Left lung (tissue), 10 donors: ENCODE data around the gene RAPGEF5. TPM values are rescaled to one million over a fixed set of nuclear protein-coding genes. Genes with fewer than 3 reads are reported as not detected.

Experiments
- ATAC-seq: fragments of 200-7000 bp; cut with Tn5 transposase; one replicate; pipeline ENCODE4 v1.9.1; 2020; ENCODE audit warnings: moderate library complexity
- DNase-seq, 4 donors: peaks; one replicate each; pipeline ENCODE4 v3.0.0-alpha.2; 2013 to 2020
- H3K27ac ChIP-seq, 2 donors: fragments of 200-600 bp; sonication (generic) in 1 of 2; one replicate each; pipeline versions ENCODE4 v1.5.0 to v1.8.0; 2020 to 2021
- H3K27me3 ChIP-seq, 2 donors: fragments of 200-600 bp; sonication (generic) in 1 of 2; one replicate each; pipeline versions ENCODE4 v1.5.0 to v1.8.0; 2020 to 2021
- H3K36me3 ChIP-seq, 2 donors: fragments of 200-600 bp; sonication (generic) in 1 of 2; one replicate each; pipeline versions ENCODE4 v1.5.0 to v1.8.0; 2020 to 2021
- H3K4me1 ChIP-seq, 2 donors: fragments of 200-600 bp; one replicate each; pipeline ENCODE4 v1.8.0; 2021
- H3K4me3 ChIP-seq, 2 donors: fragments of 200-600 bp; sonication (generic) in 1 of 2; one replicate each; pipeline versions ENCODE4 v1.5.0 to v1.8.0; 2020 to 2021; ENCODE audit warnings: mild to moderate bottlenecking in 1 of 2
- H3K9me3 ChIP-seq, 2 donors: fragments of 200-600 bp; sonication (generic) in 1 of 2; one replicate each; pipeline versions ENCODE4 v1.5.0 to v1.8.0; 2020 to 2021
- CTCF ChIP-seq, 2 donors: fragments of 200-600 bp; sonication (generic) in 1 of 2; IDR thresholded peaks; one replicate each; pipeline versions ENCODE4 v1.5.0 to v1.8.0; 2021; ENCODE audit warnings: antibody characterized with exemption in 2 of 2
- intact Hi-C, 2 donors: fragments of 100-400 bp; cut with DNase I; formaldehyde crosslinking; loops; one replicate each; pipeline versions ENCODE4 v1.11.2 to v1.14.2; 2022
- polyA plus RNA-seq, 6 donors: library from polyadenylated mRNA; unstranded; fragments of 120-200 nt; gene quantifications; one replicate each; pipeline ENCODE4 v1.2.1, GENCODE V29; 2013; ENCODE audit not compliant: insufficient read length in 6 of 6
- total RNA-seq, 2 donors: library from RNA; stranded (reverse); fragmentation: NEBNext Ultra II Directional; extraction: Animal tissue kit (Norgen Biotek cat#: 25700); gene quantifications; one replicate each; pipeline ENCODE4 v1.2.1, GENCODE V29; 2021
- donor health status: DM: no; HTN: yes; CAD: no.
- donor health status: DM: no; HTN: no; CAD: no.

RAPGEF5 gene
- total and polyA plus RNA-seq, 8 donors: 44.2 to 98.7 (median 81.7) TPM

GRCh38 chr7:22127835-22128527 lies 229.0 kb downstream of the RAPGEF5 start:
- no peak for TF ChIP-seq CTCF (IDR thresholded peaks at IDR 0.05)
- no peak for ATAC-seq
- Histone ChIP-seq H3K27me3 (no peaks in the 10 kb centered on the region), H3K9me3 (no peaks in the 10 kb centered on the region), H3K27ac (peak overlapping the region in 1 of 2 donors; percentile 39), H3K4me3 (no peak overlapping the region), H3K4me1 (peaks cover 0 to 7% of the 10 kb centered on the region in 2 donors), H3K36me3 (peaks cover 0 to 37% of the 10 kb centered on the region in 2 donors)
- intact Hi-C loops: no loop called here
- no peak for DNase-seq

- Histone ChIP-seq H3K36me3 (peaks cover 0 to 34% of the 10 kb centered on the region in 2 donors), H3K27me3 (no peaks in the 10 kb centered on the region), H3K4me1 (peaks cover 0 to 19% of the 10 kb centered on the region in 2 donors), H3K9me3 (no peaks in the 10 kb centered on the region), H3K4me3 (no peak overlapping the region), H3K27ac (peak overlapping the region in 1 of 2 donors; percentile 34)
- ATAC-seq (no peak), DNase-seq (no peak)
- intact Hi-C loops: no loop called here
- no peak for TF ChIP-seq CTCF (IDR thresholded peaks at IDR 0.05)
Observed at GRCh38 chr7:22125436-22125835, 231.5 kb downstream of the RAPGEF5 start.

- DNase-seq: no peak
- no peak overlapping the region for H3K4me3 ChIP-seq
- H3K4me1 ChIP-seq: peaks cover 0 to 19% of the 10 kb centered on the region in 2 donors
- H3K27me3 ChIP-seq: no peaks in the 10 kb centered on the region
- H3K27ac ChIP-seq: peak overlapping the region in 1 of 2 donors; percentile 34
- H3K9me3 ChIP-seq: no peaks in the 10 kb centered on the region
- H3K36me3 ChIP-seq: peaks cover 0 to 34% of the 10 kb centered on the region in 2 donors
- intact Hi-C loops: no loop called here
- no peak for ATAC-seq
- TF ChIP-seq CTCF (IDR thresholded peaks at IDR 0.05): no peak
Observed at GRCh38 chr7:22124941-22125340, 232.0 kb downstream of the RAPGEF5 start.

- H3K4me1 ChIP-seq: peaks cover 0 to 15% of the 10 kb centered on the region in 2 donors
- H3K27me3 ChIP-seq: no peaks in the 10 kb centered on the region
- DNase-seq: no peak
- peak; percentile 43 for ATAC-seq
- TF ChIP-seq CTCF (IDR thresholded peaks at IDR 0.05): no peak
- H3K4me3 ChIP-seq: no peak overlapping the region
- peaks cover 0 to 28% of the 10 kb centered on the region in 2 donors for H3K36me3 ChIP-seq
- intact Hi-C loops: no loop called here
- no peaks in the 10 kb centered on the region for H3K9me3 ChIP-seq
- H3K27ac ChIP-seq: peak overlapping the region in 1 of 2 donors; percentile 36
Observed at GRCh38 chr7:22123139-22123538, 233.8 kb downstream of the RAPGEF5 start.

- no peaks in the 10 kb centered on the region for H3K9me3 ChIP-seq
- H3K27me3 ChIP-seq: no peaks in the 10 kb centered on the region
- ATAC-seq (peak; percentile 36), DNase-seq (peak in 1 of 4 donors; percentile 36)
- TF ChIP-seq CTCF (IDR thresholded peaks at IDR 0.05): no peak
- peaks cover 0 to 15% of the 10 kb centered on the region in 2 donors for H3K4me1 ChIP-seq
- H3K4me3 ChIP-seq: no peak overlapping the region
- intact Hi-C loops: no loop called here
- peak overlapping the region in 1 of 2 donors; percentile 36 for H3K27ac ChIP-seq
- H3K36me3 ChIP-seq: peaks cover 0 to 28% of the 10 kb centered on the region in 2 donors
Observed at GRCh38 chr7:22121702-22122474, 235.1 kb downstream of the RAPGEF5 start.
